Skeletal muscle cell (primary cell): ENCODE data around the gene ARHGAP42.
"Not testable (repeated sequence)": the region's sequence is repeated elsewhere in the genome, so short reads cannot be mapped to it uniquely, and the experiment has no call there.

ENCODE experiments used
- DNase-seq: peaks from one replicate; pipeline ENCODE4 v3.0.0-alpha.2; 2010; ENCODE audit warnings: low read depth
- H3K4me3 ChIP-seq: 2 replicates; pipeline ENCODE4 v1.5.1; 2011; ENCODE audit warnings: low read depth, mild to moderate bottlenecking, control low read depth, low read length, moderate library complexity

Gene ARHGAP42

DNA sequence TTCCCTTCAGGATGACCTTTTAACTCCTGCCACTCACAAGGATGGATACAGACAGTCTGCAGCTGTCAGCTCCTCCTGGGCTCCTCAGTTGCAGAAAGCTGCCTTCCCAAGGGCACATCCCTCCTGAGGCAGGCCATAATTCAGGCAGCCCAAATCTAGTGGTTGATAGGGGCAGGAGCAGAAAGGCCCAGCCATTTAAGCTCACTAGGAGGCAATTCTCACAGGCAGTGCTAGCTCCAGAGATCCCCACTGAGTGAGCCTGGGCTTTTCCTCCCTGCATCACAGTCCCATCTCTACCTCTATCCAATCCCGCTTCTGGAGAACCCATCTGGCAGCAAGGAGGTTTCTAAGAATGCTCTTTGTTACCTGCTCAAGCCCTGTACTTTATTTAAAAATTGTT lies 200.6 kb downstream of the ARHGAP42 start:
- no peak overlapping the region for H3K4me3 ChIP-seq
- no peak for DNase-seq

DNA sequence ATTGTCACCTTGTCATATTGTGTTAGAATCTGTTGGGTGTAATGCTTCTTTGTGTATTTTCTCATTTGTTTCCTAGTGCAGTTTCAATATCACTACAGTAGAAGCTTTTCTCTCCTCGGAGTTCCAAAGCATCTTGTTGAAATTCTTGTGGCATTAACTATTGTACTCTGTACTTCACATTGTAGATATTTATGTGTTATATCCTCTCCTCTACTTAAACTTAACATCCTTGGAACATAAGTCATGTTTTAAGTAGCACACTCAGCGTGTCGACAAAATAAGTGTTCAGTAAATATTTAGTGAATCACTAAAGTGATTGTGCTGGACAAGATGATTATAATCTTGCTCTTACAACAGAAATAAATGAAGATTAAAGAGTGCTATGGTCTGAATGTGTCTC lies 201.7 kb downstream of the ARHGAP42 start:
- no peak overlapping the region for H3K4me3 ChIP-seq
- no peak for DNase-seq

DNA sequence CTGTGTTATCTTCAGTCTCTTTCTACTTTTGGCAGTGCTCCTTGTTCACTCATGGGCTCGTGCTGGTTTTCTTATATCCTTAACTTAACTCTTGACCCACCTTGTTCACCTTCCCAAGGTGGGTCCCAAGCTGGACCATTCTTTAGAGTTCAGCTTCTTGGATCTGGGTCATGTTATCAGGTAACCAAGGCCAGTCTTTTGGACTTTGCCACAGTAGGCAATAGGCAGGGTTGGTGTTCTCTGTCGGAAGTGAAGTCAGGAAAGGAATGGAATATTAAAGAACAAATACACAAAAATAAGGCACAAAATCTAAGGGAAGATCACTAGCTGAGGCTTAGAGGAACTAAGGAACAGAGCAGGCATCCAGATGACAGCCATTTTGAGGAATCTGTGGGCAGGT lies 202.7 kb downstream of the ARHGAP42 start:
- no peak overlapping the region for H3K4me3 ChIP-seq
- no peak for DNase-seq

DNA sequence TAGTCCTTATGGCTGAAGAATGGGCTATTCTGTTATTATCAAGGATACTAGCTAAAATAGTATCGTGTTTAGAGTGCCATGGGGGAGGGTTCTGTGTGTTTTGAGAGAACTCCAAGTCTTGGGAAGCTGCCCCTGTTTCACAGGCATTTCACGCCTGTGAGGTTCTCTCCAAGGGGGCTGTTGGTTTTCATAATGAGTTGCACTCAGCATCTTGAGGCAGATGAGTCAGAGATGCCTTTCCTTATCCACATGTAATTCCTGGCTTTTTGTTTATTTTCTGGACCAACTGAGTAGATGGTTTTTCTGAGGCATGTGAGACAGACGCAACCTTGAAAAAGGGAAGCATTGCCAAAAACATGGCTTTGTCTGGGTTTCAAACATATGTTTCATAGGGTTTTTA lies 203.7 kb downstream of the ARHGAP42 start:
- H3K4me3 ChIP-seq, result no peak overlapping the region
- peak; percentile 98 for DNase-seq

DNA sequence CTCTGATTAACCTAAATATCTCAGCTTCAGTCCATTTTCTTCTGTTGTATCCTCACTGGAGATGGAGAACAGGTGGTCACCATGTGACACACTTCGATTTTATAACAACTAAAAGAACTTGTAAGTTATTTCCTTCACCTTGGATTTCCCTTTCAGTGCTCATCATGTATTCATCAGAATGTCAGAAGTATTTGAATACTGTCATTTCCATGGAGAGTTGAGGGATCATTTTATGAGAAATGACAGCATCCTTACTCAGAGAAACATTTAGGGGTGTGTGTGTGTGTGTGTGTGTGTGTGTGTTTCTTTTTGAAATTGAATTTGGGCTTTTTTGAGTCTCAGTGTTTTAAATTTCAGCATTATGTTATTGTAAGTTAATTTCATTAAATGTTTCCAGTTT lies 205.8 kb downstream of the ARHGAP42 start:
- DNase-seq, result no peak
- no peak overlapping the region for H3K4me3 ChIP-seq

DNA sequence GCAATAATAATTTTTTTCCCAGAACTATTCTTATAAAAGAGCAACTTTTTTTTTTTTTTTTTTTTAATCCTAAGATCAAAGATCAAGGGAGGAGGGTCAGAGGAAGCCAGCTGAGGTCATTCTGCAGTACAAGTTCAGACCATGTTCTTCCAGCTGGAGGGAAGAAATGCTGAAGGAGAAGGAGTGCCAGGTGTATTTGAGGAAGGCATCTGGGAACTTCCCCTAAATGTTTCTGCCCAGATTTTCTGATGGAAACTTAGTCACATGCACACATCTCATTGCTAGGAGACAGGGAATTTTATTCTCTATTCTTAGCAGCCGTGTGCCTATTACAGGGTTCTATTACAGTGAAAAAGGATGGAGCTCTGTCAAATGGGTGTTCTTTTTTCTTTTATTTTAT lies 208.4 kb downstream of the ARHGAP42 start:
- DNase-seq, result no peak
- H3K4me3 ChIP-seq, result no peak overlapping the region

DNA sequence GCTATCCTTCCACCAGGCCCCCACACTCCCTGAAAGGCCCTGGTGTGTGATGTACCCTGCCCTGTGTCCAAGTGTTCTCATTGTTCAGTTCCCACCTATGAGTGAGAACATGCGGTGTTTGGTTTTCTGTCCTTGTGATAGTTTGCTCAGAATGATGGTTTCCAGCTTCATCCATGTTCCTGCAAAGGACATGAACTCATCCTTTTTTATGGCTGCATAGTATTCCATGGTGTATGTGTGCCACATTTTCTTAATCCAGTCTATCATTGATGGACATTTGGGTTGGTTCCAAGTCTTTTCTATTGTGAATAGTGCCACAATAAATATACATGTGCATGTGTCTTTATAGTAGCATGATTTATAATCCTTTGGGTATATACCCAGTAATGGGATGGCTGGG lies 208.9 kb downstream of the ARHGAP42 start:
- H3K4me3 ChIP-seq, DNase-seq: not testable (repeated sequence)

DNA sequence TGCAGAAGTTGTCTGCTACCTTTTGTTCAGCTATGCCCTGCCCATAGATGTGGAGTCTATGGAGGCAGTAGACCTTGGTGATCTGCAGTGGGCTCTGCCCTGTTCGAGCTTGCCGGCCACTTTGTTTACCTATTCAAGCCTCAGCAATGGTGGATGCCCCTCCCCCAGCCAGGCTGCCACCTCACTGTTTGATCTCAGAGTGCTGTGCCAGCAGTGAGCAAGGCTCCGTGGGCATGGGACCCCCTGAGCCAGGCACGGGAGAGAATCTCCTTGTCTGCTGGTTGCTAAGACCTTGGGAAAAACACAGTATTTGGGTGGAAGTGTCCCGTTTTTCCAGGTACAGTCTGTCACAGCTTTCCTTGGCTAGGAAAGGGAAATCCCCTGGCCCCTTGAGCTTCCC lies 214.4 kb downstream of the ARHGAP42 start:
- not testable (repeated sequence) for DNase-seq, H3K4me3 ChIP-seq

DNA sequence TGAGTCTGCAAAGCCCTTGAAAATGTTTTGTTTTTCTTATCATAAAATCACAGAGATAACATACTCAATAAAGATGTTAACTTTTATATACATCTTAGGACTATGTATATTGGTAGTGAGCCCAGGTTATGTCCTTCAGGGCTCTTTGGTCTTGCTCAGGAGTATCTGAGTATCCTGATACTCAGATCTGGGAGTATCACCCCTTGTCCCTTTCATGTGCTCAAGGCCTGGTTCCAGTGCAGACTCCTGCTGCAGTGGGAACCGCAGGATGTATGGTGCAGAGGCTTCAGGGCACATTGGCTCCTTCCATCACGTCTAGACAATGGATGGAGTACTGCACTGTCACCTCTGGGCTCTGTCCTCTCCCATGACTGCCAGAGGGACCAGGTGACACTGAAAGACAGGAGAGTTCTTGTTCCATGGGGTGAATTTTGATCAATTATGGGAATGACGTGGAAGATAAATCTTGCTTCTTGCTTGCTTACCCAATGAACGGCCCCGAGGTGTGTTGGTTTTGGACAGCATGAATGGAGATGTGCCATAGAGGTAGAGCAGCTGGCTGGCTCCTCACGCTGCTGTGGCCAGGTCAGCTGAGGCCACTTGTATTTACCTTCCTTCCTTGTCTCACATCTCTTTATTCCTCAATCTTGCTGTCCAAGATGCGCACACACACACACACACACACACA lies 215.5 kb downstream of the ARHGAP42 start:
- DNase-seq, result no peak
- no peak overlapping the region for H3K4me3 ChIP-seq

DNA sequence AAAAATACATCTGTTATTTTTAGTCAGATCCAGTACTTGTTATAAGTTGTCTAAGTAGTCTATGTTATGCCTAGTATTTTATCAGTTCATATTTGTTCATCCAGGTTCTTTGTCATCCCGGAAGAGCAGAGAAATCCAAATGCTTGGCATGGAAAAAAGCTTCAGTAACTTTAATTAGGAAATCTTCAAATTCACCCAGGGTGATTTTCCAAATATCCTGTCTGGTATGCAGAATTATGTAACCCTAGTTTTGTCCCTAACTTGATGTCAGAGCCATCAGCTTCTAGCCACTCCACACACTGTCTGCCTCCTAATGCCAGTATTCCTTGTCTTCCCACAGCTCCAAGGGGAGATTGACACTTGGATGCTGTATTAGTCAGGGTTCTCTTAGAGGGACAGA lies 216.2 kb downstream of the ARHGAP42 start:
- no peak overlapping the region for H3K4me3 ChIP-seq
- DNase-seq, result no peak

DNA sequence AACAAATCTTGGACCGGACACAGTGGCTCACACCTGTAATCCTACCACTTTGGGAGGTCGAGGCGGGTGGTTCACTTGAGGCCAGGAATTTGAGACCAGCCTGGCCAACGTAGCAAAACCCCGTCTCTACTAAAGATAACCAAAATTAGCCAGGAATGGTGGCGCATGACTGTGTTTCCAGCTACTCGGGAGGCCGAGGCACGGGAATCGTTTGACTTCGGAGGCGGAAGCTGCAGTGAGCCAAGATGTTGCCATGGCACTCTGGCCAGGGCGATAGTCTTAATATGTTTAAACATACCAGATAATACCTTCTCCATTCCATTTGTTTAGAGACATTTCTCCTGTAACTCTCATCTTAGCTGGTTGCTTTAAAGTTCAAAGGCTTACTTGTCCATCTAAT lies 218.6 kb downstream of the ARHGAP42 start:
- DNase-seq, result no peak
- H3K4me3 ChIP-seq, result no peak overlapping the region

DNA sequence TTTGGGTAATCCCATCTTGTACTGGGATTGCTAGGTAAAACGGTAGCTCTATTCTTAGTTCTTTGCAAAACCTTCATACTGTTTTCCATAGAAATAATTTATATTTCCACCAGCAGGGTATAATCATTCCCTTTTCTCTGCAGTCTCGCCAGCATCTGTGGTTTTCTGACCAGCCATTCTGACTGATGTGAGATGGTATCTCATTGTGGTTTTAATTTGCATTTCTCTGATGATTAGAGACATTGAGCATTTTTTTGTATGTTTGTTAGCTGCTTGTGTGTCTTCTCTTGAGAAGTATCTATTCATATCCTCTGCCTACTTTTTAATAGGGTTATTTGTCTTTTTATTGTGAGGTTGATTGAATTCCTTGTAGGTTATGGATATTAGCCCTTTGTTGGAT lies 221.7 kb downstream of the ARHGAP42 start:
- H3K4me3 ChIP-seq, result no peak overlapping the region
- DNase-seq, result no peak

DNA sequence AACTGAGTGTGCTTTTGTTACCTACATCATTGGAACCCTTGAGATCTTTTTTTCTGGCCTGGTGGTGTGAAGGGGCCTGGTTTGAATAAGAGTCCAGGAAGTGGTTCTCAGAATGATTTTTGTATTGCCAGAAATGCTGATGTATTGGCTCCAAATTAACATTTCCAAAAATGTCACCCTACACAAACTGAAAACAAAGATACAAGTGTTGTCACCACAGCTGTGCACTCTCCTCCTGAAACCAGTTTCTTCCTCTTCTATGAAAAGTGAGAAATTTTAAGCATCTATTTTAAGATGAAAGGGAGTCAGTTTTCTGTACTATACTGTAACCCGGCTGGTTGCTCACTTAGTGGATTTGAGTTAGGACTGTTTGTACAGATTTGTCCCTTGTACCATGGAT lies 223.7 kb downstream of the ARHGAP42 start:
- no peak overlapping the region for H3K4me3 ChIP-seq
- DNase-seq, result no peak

DNA sequence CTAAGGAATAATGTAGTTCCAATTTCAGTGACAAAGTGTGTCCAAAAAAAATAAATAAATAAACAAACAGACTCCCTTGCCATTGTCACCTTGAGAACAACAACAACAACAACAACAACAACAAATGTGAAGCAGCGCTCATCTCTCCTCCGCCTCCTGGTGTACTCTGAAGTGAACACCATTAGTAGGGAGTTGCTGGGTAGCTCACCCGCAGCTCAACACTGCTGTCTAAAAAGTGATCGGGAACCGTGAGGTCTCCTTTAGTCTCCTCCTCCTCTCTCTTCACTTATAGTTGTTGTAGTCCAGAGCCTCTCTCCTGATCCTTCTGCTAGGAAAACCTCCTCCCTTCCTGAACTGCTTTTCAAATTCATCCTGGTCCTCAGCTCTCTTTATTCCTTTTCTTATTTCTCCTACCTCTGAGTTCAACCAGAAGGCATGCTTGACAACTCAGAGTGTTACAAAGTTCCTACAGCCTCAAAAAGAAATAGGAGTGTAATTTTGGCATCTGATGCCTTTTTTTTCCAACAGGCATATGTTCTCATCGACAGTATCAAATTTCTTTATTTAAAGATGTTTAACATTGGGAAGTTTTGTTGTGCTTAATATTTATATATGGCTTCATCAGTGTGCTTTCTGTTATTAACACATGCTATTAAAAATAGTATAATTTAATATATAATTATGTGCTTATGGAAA lies 227.5 kb downstream of the ARHGAP42 start:
- DNase-seq, result no peak
- no peak overlapping the region for H3K4me3 ChIP-seq

DNA sequence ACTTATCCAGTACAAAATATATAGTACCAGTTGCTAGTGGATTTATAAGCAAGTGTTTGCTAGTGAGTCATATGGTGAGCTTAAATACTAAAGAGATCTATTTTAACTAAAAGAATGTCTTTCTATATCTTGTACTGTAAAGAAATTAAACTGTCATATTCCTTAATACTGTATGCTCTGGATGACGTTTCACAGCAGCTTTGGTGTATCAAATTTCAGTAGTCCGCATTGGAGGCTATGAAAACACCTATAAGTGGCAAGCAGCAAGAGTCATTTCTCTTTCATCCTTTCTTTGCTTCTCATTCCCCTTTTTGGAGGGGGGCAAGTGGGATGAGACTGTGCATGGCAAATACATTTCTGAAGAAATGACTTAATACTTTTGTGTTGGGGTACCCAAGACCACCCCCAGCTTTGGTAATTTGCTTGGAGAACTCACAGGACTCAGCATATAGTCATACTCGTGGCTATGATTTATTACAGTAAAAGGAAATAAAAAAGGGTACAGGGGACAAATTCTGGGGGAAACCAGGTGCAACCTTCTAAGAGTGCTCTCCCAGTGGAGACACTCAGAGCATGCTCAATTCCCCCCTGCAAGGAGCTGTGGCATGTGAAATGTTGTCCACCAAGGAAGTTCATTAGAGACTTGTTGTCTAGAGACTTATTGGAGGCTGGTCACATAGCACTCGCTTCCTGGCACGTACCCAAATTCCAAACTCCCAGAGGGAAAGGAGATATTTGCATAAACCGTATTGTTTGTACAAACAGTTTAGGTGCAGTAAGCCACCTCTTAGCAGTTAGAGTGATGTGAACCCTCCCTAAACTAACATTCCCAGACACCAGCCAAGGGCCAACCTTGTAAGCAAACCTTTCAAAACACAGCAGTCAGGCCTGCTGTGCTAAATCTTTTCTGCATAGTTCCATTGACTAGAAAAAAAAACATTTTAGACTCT lies 231.7 kb downstream of the ARHGAP42 start:
- no peak for DNase-seq
- H3K4me3 ChIP-seq, result no peak overlapping the region

DNA sequence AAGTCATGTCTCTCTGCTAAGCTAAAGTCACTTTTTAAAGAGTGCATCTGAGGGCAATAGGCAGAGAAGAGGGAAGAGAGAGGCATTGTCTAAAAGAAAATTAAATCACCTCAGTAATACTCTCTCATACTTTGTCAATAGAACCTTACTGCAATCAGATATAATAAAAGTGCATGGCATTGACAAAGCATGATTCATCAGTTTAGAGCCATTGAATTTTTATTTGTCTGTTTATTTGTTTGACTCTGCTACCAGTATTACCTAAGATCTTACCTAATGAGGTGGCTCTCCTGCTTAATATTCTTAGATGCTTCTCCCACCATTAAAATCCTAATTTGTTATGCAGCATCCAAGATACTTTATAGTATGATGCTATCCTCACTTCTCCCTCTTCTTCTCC lies 233.5 kb downstream of the ARHGAP42 start:
- no peak for DNase-seq
- no peak overlapping the region for H3K4me3 ChIP-seq

DNA sequence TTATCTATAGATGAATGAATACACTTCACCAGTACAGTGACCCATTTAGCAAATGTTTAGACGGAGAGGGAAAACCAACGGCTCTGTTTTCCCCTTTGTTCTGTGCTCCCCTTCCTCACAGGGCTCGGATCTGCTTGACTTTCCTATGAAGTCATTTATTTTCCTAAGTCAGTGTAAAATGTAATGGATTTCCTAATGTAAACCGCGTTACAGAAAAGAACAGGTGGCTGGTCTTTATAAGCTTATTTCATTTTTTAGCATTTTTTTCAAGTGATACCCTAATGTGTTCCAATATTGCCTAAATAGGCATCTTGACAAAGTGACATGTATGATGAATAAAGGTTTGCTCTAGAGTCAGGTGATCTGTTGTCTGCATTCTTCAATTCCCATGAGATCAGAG lies 235.0 kb downstream of the ARHGAP42 start:
- DNase-seq, result no peak

DNA sequence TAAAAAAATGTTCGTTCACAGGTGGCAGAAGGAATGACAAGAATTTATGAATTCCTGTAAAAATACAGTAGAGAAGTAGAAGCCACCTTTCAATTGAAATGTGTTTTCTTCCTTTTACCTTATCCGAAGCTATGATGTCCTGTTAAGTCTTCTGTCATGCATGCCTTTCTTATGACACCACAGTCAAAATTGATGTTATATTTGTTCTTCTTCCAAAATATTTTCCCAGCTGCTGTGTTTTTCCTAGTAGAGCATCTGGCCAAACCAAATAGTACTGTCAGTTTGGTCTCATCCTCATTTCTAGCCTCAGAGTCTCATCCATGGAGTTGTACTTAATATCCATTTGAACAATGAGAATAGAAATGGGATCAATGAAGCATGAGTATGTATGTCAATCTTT lies 236.5 kb downstream of the ARHGAP42 start:
- no peak for DNase-seq

More for the DNA sequence above, 235.0 kb downstream of the ARHGAP42 start:
- no peak overlapping the region for H3K4me3 ChIP-seq

DNA sequence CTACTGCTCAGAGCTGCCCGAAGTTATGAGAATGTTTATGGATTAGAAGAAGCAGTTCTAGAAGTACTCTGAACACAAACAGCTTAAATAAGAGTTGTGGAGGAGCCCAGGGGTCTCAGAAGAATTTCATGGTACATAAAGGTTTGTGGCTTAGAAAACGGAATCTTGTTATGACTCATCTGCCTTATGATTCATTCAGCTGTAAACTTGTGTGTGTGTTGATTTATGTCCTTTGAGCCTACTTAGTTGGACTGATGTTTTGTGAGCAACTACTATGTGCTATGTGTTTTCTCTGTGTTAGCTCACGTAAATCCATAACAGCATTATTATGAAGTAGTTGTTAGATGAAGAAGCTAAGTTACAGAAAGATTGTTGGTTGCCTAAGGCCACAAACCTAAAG lies 238.8 kb downstream of the ARHGAP42 start:
- DNase-seq, result peak; percentile 79
- H3K4me3 ChIP-seq, result no peak overlapping the region

More for the DNA sequence above, 236.5 kb downstream of the ARHGAP42 start:
- no peak overlapping the region for H3K4me3 ChIP-seq

DNA sequence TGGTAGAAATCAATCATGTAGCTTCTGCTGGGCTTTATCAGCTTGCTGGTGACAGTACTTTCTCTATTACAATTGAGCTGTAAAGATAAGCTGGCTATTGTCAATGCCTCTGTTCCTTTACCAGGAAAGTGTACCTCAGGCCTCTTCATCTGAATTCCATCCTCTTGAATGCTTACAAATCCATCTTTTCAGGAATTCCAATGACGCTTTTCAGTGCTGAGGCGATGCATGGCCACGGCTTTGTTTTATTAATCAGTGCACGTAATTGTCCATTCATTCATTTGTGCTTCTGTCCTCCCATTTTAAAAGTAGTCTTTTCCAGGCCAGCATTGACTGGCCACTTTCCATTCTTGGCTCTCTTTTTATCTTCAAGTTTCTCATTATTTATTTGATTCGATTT lies 240.5 kb downstream of the ARHGAP42 start:
- DNase-seq, result no peak
- no peak overlapping the region for H3K4me3 ChIP-seq
